Caco-2 (cell line): ENCODE data around the gene GOLT1A. TPM values are rescaled to one million over a fixed set of nuclear protein-coding genes. Genes with fewer than 3 reads are reported as not detected.

Experiments used
- BruUV-seq: library from RNA; stranded (reverse); fragments of 400-500 nt; replicated peaks from 2 replicates; lab custom pipeline; 2021; lab: Mats Ljungman, UMichigan
- CTCF ChIA-PET: fragments of 300-600 bp; sonication (Branson Sonifier 250); formaldehyde crosslinking; loops from one replicate; lab custom pipeline; 2022; ENCODE audit warnings: antibody characterized with exemption; lab: Charles Lee
- POLR2A ChIA-PET: fragments of 300-600 bp; sonication (Branson Sonifier 250); formaldehyde crosslinking; loops from one replicate; lab custom pipeline; 2022; ENCODE audit warnings: antibody characterized with exemption; lab: Charles Lee
- DNase-seq, 2 experiments: peaks; one replicate each; pipeline versions ENCODE4 v3.0.0 to v3.0.0-alpha.2; 2020 to 2022
- H3K27me3 ChIP-seq: replicated peaks from 2 replicates; pipeline ENCODE4 v1.6.0; 2011; ENCODE audit warnings: low read length; ENCODE audit not compliant: control insufficient read depth, insufficient read depth
- H3K36me3 ChIP-seq: 2 replicates; pipeline ENCODE4 v1.5.1; 2011; ENCODE audit warnings: low read length; ENCODE audit not compliant: control insufficient read depth, insufficient read depth
- H3K4me1 ChIP-seq: fragments of 250-450 bp; sonication (Bioruptor Pico); 2 replicates; pipeline ENCODE4 v1.5.1; 2020; ENCODE audit warnings: mild to moderate bottlenecking
- H3K4me3 ChIP-seq: 2 replicates; pipeline ENCODE4 v1.5.1; 2011; ENCODE audit warnings: low read depth, mild to moderate bottlenecking, control low read depth, low read length
- H3K9me3 ChIP-seq: fragments of 250-450 bp; sonication (Bioruptor Pico); 2 replicates; pipeline ENCODE4 v1.5.1; 2020; ENCODE audit warnings: mild to moderate bottlenecking, moderate library complexity
- H3K27ac Mint-ChIP-seq: one replicate; pipeline ENCODE4 v1.8.0; 2022; ENCODE audit warnings: mixed read lengths; ENCODE audit not compliant: unreplicated experiment
- H3K27me3 Mint-ChIP-seq: one replicate; pipeline ENCODE4 v1.8.0; 2022; ENCODE audit warnings: mixed read lengths; ENCODE audit not compliant: insufficient read depth, unreplicated experiment
- H3K36me3 Mint-ChIP-seq: one replicate; pipeline ENCODE4 v1.8.0; 2022; ENCODE audit warnings: mild to moderate bottlenecking, mixed read lengths; ENCODE audit not compliant: insufficient read depth, unreplicated experiment
- H3K4me1 Mint-ChIP-seq: one replicate; pipeline ENCODE4 v1.8.0; 2022; ENCODE audit warnings: low read depth, mixed read lengths; ENCODE audit not compliant: unreplicated experiment
- H3K4me3 Mint-ChIP-seq: one replicate; pipeline ENCODE4 v1.8.0; 2022; ENCODE audit warnings: mild to moderate bottlenecking, moderate library complexity, mixed read lengths; ENCODE audit not compliant: unreplicated experiment
- H3K9me3 Mint-ChIP-seq: one replicate; pipeline ENCODE4 v1.8.0; 2022; ENCODE audit warnings: mixed read lengths; ENCODE audit not compliant: unreplicated experiment
- CTCF ChIP-seq, 2 experiments: fragments of 200-600 bp in 1 of 2; IDR thresholded peaks; 1 replicate in 1 of 2; 2 replicates in 1 of 2; pipeline versions ENCODE4 v1.5.1 to v1.8.0; 2011 to 2022; ENCODE audit warnings: antibody characterized with exemption in 1 of 2, control low read depth in 1 of 2, inconsistent platforms in 1 of 2, low read depth in 1 of 2, low read length in 1 of 2, mild to moderate bottlenecking in 1 of 2, moderate library complexity in 1 of 2; ENCODE audit not compliant: insufficient read depth in 1 of 2, severe bottlenecking in 1 of 2, unreplicated experiment in 1 of 2
- intact Hi-C: fragments of 100-400 bp; cut with micrococcal nuclease; formaldehyde crosslinking; loops from one replicate; pipeline ENCODE4 v1.10.0; 2022; ENCODE audit not compliant: unreplicated experiment
- total RNA-seq: library from RNA; stranded (reverse); gene quantifications from 2 replicates; pipeline ENCODE4 v1.2.3, GENCODE V29; 2022

GOLT1A gene
- total RNA-seq, 1 experiment from 2014 or later = 25.9 TPM

GRCh38 chr1:204157962-204158361, 55.8 kb downstream of the GOLT1A start:
- no peak for TF ChIP-seq CTCF (IDR thresholded peaks at IDR 0.05; ENCODE audit: insufficient read depth in 1 of 2, low read depth in 1 of 2, low read length in 1 of 2, severe bottlenecking in 1 of 2, unreplicated experiment in 1 of 2)
- no peaks in the 10 kb centered on the region for H3K36me3 Mint-ChIP-seq
- DNase-seq = no peak
- intact Hi-C loops = no loop called here
- Histone ChIP-seq H3K4me3 (no peak overlapping the region), H3K36me3 (no peaks in the 10 kb centered on the region), H3K4me1 (no peaks in the 10 kb centered on the region), H3K27me3 (no peaks in the 10 kb centered on the region), H3K9me3 (no peaks in the 10 kb centered on the region)
- BruUV-seq = no TSS peak
- no peaks in the 10 kb centered on the region for H3K9me3 Mint-ChIP-seq
- no peaks in the 10 kb centered on the region for H3K4me1 Mint-ChIP-seq
- POLR2A ChIA-PET = no interaction called here
- CTCF ChIA-PET = no interaction called here
- H3K27ac Mint-ChIP-seq = no peak overlapping the region
- no peaks in the 10 kb centered on the region for H3K27me3 Mint-ChIP-seq
- H3K4me3 Mint-ChIP-seq = no peak overlapping the region

GRCh38 chr1:204155881-204156280, 57.9 kb downstream of the GOLT1A start:
- H3K4me1 Mint-ChIP-seq = no peaks in the 10 kb centered on the region
- Histone ChIP-seq H3K36me3 (no peaks in the 10 kb centered on the region), H3K9me3 (no peaks in the 10 kb centered on the region), H3K27me3 (no peaks in the 10 kb centered on the region), H3K4me3 (no peak overlapping the region), H3K4me1 (peaks cover 6% of the 10 kb centered on the region)
- no peak for DNase-seq
- no peak overlapping the region for H3K4me3 Mint-ChIP-seq
- POLR2A ChIA-PET = no interaction called here
- no peak overlapping the region for H3K27ac Mint-ChIP-seq
- intact Hi-C loops = no loop called here
- no peaks in the 10 kb centered on the region for H3K9me3 Mint-ChIP-seq
- no peaks in the 10 kb centered on the region for H3K27me3 Mint-ChIP-seq
- no peaks in the 10 kb centered on the region for H3K36me3 Mint-ChIP-seq
- BruUV-seq = no TSS peak
- no peak for TF ChIP-seq CTCF (IDR thresholded peaks at IDR 0.05; ENCODE audit: insufficient read depth in 1 of 2, low read depth in 1 of 2, low read length in 1 of 2, severe bottlenecking in 1 of 2, unreplicated experiment in 1 of 2)
- CTCF ChIA-PET = no interaction called here

- Mint-ChIP-seq H3K9me3 (no peaks in the 10 kb centered on the region), H3K4me3 (no peak overlapping the region), H3K27me3 (no peaks in the 10 kb centered on the region), H3K36me3 (no peaks in the 10 kb centered on the region), H3K4me1 (no peaks in the 10 kb centered on the region), H3K27ac (no peak overlapping the region)
- H3K4me3 ChIP-seq = no peak overlapping the region
- BruUV-seq = no TSS peak
- ChIA-PET CTCF (no interaction called here), POLR2A (no interaction called here)
- no peak for DNase-seq
- no peaks in the 10 kb centered on the region for H3K36me3 ChIP-seq
- peaks cover 6% of the 10 kb centered on the region for H3K4me1 ChIP-seq
- TF ChIP-seq CTCF (IDR thresholded peaks at IDR 0.05; ENCODE audit: insufficient read depth in 1 of 2, low read depth in 1 of 2, low read length in 1 of 2, severe bottlenecking in 1 of 2, unreplicated experiment in 1 of 2) = no peak
- intact Hi-C loops = no loop called here
- H3K27me3 ChIP-seq = no peaks in the 10 kb centered on the region
- H3K9me3 ChIP-seq = no peaks in the 10 kb centered on the region
Observed at GRCh38 chr1:204154568-204155255, 59.1 kb downstream of the GOLT1A start.
